ENCODE results near the gene PPFIBP2.

PPFIBP2 gene

DNA sequence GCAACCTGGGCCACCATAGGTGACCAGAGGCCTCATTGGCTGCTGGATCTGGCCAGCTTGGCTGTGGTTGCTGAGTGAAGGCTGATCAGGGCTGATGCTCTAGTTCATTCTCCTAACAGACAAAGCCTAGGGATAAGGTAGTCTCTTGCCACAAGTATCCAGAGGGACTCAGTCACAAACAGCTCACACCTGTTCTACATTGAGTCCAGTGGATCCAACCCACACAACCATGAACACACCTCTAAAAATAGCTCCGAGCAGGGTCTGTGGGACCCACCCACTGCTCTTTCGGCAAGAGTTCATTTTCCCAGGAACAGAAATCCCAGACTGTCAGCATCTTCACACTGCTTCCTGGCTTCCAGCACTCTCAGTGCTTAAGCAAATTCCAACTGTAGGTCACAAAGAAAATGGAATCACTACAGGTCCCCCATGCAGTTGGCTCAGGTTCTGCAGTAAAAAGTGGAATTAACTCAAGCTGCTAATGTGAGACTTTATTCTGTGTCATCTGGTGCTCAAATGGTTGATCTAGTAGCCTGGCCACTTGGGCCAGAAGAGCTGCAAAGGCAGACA, 67.3 kb downstream of the PPFIBP2 start:
- no peak for DNase-seq

- no peak for DNase-seq
Observed at GRCh38 chr11:7582338-7582985, 68.7 kb downstream of the PPFIBP2 start.

DNA sequence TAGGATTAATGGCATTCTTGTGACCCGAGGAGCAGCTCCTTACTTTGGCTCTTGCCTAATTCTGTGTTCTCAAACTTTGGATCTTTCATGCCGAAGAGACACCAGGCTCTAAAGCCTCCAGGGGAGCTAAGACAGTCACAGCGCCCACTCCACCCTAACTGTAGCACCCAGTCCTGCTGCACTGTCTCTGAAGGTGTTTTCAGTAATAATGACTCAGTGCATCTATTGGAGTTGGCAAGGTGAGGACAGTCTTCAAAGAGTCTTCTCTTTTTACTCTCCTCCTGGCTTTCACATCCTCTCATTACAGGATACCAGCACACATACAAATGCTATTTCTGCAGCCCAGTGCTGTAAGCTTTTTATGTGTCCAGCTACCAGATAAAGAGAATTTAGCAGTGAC, 69.4 kb downstream of the PPFIBP2 start:
- DNase-seq = no peak

DNA sequence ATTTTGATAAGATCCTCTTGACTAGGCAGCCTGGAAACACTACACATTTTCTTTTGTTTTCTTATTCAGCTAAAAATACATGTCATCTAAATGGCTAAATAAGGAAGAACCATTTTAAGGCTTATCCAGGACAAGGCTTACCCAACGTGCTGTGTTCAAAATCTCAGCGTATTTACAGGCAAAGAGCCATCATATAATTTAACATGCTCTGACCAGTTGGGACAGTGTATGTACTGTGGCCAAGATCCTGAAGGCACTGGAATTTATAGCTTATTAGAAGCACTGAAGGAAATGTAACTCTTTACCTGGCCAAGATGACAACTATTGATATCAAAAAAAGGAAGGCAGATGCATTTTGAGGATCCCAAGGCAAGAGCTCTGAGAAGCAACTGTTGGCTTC, 71.1 kb downstream of the PPFIBP2 start:
- no peak for DNase-seq

DNA sequence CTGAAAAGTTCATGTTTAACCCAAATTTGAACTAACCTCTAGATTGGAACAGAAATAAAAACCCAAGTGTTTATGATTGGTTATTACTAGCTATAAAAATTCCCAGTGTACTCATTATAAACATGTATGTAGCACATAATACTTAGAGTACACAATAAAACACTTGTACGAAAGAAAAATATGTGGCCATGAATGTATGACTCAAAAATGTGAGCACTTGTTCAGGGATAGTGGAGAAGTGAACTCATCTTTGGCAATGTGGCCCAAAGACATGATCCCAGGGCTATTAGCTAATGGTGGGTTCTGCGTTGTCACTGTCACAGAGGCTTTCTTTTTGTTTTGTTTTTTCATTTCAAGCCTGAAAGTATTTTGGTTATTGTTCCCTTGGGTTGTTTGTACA, 72.0 kb downstream of the PPFIBP2 start:
- no peak for DNase-seq

- no peak for DNase-seq
Observed at GRCh38 chr11:7586376-7586775, 72.6 kb downstream of the PPFIBP2 start.

GRCh38 chr11:7587712-7588111, 73.9 kb downstream of the PPFIBP2 start:
- no peak for DNase-seq

DNA sequence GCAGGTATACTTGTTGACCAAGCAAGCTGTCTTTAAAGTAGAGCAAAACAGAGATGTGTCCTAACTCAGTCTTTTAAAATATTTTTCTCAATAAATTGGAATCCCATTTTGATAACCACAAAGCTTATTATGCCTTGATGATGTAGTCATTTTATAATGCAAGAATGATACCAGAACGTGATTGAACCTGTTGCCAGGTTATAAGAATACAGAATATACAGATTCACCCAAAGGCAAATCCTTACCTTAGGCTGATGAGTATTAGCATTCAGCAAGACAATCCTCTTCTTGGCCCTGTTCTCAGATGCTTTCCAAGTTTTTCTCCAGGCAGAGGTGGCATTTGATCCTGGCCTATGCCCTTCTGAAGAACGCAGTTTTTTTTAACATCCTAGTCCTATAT, 76.1 kb downstream of the PPFIBP2 start:
- no peak for DNase-seq

- no peak for DNase-seq
Observed at GRCh38 chr11:7590529-7590928, 76.7 kb downstream of the PPFIBP2 start.

GRCh38 chr11:7591107-7591894, 77.5 kb downstream of the PPFIBP2 start:
- DNase-seq = no peak

- no peak for DNase-seq
Observed at GRCh38 chr11:7591987-7592386, 78.2 kb downstream of the PPFIBP2 start.

DNA sequence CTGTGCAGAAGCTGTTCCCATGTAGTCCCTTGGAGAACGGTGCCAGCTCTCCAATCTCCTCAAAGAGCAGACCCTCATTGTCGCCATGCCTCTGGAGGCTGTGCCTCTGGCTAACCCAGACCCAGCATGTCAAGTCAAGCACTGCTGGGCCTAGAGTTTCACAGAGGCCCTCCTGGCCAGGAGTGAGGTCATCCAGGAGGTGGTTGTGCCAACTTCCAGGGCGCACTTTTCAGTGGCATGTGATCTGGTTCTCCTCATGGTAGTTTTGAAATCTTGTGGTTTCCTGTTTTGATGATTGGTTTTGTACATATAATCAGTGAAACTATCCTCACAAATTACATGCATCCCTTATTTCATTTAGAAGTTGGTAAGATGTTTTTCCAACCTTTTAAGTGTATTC, 78.9 kb downstream of the PPFIBP2 start:
- DNase-seq = no peak

DNA sequence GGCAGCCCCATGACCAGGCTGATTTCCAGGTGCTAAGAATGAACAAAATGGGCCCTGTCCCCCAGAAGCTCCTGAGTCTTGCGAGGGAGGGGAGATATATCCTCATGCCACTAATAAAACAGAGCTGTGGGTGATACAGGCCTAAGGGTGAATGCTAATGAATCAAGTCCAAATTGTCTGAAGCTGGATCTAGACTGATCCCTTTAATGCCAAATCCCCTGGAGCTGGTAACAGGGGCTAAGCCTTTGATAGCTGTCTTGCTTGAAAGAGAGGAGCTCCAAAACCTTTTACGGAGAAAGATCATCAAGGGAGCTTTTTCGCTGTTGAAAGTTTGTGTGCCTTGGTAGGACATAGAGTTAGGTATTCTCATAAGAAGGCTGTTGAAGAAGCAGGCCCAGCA, 79.7 kb downstream of the PPFIBP2 start:
- no peak for DNase-seq

- no peak for DNase-seq
Observed at GRCh38 chr11:7595016-7595866, 81.4 kb downstream of the PPFIBP2 start.

DNA sequence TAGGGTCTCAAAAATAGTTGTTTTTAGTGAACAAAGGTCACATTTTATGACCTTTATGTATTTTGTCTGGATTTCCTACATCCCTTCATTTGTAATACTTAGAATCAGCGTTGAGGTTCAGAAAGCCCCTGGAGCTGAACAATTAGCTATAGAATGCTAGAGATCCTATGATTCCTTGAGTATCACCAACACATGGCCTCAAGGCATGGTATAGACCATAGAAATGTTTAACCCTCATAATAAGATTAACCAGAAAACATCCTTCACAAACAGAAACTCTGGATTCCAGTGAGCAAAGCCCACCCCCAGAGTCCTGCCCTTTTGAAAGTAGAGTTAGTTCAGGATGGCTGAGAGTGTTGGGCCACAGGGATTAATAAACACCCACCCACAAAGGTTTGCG, 82.2 kb downstream of the PPFIBP2 start:
- no peak for DNase-seq

- DNase-seq = no peak
Observed at GRCh38 chr11:7596975-7597391, 83.2 kb downstream of the PPFIBP2 start.

DNA sequence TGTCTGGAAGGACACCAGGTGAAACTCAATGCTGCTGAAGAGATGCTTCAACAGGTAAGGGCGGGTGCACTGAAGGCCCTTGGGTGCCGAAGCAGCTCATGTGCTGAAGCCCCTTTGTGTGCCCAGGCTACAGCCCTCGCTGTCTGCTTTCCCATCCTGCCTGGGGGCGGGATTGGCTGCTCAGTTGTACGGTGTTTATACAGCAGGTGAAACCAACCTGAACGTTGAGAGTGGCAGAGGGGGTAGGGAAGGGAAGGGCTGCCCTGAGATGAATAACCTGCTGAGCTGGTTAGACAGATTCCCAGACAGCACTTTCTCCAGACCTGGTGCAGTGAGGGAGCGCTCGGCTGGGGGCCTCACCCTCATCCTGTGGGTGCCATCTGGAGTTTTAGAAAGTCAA, 83.8 kb downstream of the PPFIBP2 start:
- DNase-seq = no peak

GRCh38 chr11:7599209-7599608, 85.4 kb downstream of the PPFIBP2 start:
- DNase-seq = no peak

GRCh38 chr11:7600205-7600775, 86.5 kb downstream of the PPFIBP2 start:
- peak; percentile 56 for DNase-seq

- no peak for DNase-seq
Observed at GRCh38 chr11:7603031-7603781, 89.4 kb downstream of the PPFIBP2 start.

DNA sequence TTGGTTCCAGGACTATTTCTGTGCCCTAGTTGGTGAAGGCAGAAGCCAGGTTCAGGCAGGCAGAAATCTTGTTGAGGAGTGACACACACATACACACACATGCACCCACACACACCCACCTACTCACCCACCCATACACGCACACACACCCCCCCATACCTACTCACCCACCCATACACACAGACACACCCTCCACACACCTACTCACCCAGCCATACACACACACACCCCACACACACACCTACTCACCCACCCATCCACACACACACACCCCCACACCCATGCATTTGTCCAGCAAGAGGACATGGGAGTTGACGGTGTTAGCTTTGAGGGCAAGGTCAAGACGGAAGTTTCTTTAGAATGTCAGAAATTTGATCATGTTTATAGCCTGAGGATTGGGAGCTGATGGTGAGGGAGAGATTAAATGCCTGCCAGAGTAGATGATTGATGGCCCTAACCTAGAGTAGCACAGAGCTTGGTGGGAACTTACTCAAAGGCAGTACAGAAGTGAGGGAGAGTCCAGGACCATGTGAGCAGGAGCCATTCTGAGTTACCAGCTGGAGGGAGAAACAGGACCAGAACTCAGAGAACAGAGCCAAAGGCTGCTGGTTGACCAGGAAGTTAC, 90.6 kb downstream of the PPFIBP2 start:
- no peak for DNase-seq
